ENCODE results near the gene LRCH4. TPM values are rescaled to one million over a fixed set of nuclear protein-coding genes. Genes with fewer than 3 reads are reported as not detected.

The LRCH4 gene
- total and polyA plus RNA-seq, 2 donors = 44.0 to 423 TPM

DNA sequence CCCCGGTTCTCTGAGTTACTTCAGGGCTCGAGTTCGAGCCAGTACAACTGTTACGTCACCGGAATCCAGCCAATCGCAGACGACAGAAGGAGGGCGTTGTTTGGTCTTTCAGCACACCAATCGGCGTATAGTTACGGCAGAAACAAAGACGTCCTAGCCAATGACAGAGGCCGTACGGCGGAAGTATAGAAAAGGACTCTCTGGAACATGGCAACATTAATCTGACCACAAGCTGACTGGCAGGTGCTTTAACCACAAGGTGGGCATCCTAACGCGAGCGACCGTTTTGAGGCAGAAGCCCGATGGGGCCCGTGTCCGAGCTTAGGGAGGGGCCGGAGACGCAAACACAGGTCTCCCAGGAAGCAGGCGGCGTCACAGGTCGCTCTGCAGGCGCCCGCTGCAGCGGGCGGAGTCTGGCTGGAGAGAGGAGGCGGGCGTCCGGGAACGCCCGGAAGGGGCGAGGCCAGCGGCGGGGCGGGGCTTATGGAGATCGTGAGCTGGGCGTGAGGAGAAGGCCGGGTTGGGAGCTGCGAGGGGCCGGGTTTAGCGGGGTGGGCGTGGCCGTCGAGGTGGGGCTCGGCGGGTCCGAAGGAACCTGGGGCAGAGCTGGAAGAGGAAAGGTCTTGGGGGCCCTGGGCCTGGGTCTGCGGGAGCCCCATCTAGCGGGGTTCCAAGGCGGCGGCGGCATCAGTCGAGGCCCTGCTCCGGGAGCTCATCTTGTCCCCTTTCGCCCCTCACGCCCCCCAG, 26.2 kb upstream of the LRCH4 start, which contains the start of gene MOSPD3:
MOSPD3 (plus strand) TSS at position 558 of the 747 bp plus-strand sequence. CDS start 252 bp downstream, outside the sequence.
- H3K27ac ChIP-seq (ENCODE audit: low read depth in 1 of 2, low read length in 1 of 2) = peak within 1 kb of the TSS; percentile 94 to 99
- peak within 1 kb of the TSS; percentile 58 to 92 for H3K4me3 ChIP-seq (ENCODE audit: low read length in 2 of 2)
- H3K9me3 ChIP-seq (ENCODE audit: control insufficient read depth in 2 of 2, insufficient read depth in 1 of 2, low read length in 1 of 2) = no peaks in the 10 kb centered on the region
- H3K27me3 ChIP-seq (ENCODE audit: control insufficient read depth in 2 of 2, insufficient read depth in 1 of 2, low read length in 1 of 2) = peaks cover 4 to 13% of the 10 kb centered on the region in 2 donors
- H3K36me3 ChIP-seq (ENCODE audit: control insufficient read depth in 2 of 2, insufficient read depth in 2 of 2, low read length in 1 of 2) = peaks cover 0 to 4% of the 10 kb centered on the region in 2 donors
- DNase-seq (ENCODE audit: low read depth in 6 of 9, low spot score in 9 of 9) = peak; percentile 96 to 100 (median 99)
- H3K4me1 ChIP-seq (ENCODE audit: control insufficient read depth in 2 of 2, insufficient read depth in 2 of 2, low read length in 2 of 2) = peaks cover 13 to 31% of the 10 kb centered on the region in 2 donors
- WGBS = under 1% methylated on average over 61 of the region's 61 CpGs

DNA sequence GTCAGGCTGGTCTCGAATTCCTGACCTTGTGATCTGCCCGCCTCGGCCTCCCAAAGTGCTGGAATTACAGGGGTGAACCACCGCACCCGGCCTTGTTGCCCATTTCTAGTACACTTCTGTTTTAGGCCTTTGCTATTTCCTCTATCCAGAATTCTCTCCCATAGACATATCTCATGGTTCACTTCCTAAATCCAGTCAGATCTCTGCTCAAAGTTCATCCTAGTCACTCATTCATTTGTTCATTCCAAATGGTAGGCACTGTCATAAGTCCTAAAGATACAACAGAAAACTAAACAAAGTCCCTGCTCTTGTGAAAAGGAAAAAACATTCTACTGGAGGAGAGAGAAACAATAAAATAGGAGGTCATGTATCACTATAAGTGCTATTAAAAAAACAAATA, 24.0 kb upstream of the LRCH4 start:
- no peak overlapping the region for H3K4me3 ChIP-seq (ENCODE audit: low read length in 2 of 2)
- H3K9me3 ChIP-seq (ENCODE audit: control insufficient read depth in 2 of 2, insufficient read depth in 1 of 2, low read length in 1 of 2) = peaks cover 0 to 4% of the 10 kb centered on the region in 2 donors
- DNase-seq (ENCODE audit: low read depth in 6 of 9, low spot score in 9 of 9) = no peak
- peaks cover 17 to 41% of the 10 kb centered on the region in 2 donors for H3K4me1 ChIP-seq (ENCODE audit: control insufficient read depth in 2 of 2, insufficient read depth in 2 of 2, low read length in 2 of 2)
- peaks cover 20 to 35% of the 10 kb centered on the region in 2 donors for H3K27me3 ChIP-seq (ENCODE audit: control insufficient read depth in 2 of 2, insufficient read depth in 1 of 2, low read length in 1 of 2)
- H3K36me3 ChIP-seq (ENCODE audit: control insufficient read depth in 2 of 2, insufficient read depth in 2 of 2, low read length in 1 of 2) = no peaks in the 10 kb centered on the region
- no peak overlapping the region for H3K27ac ChIP-seq (ENCODE audit: low read depth in 1 of 2, low read length in 1 of 2)
- WGBS = 93% methylated on average over 5 of the region's 5 CpGs

DNA sequence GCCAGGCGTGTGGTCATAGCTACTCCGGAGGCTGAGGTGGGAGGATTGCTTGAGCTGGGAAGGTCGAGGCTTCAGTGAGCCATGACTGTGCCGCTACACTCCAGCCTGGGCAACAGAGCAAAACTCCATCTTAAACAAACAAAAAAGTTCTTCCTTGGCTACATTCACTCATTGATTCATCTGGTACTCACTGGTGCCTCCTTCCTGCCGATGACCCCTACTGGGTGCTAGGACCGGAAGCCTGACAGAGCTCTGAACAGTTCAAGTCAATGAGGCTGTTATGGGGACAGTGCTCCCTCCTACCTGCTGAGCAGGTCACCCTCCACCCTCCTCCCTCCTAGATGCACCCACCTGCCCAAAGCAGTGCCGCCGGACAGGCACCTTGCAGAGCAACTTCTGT, 21.2 kb upstream of the LRCH4 start:
- peaks cover 0 to 7% of the 10 kb centered on the region in 2 donors for H3K9me3 ChIP-seq (ENCODE audit: control insufficient read depth in 2 of 2, insufficient read depth in 1 of 2, low read length in 1 of 2)
- H3K27me3 ChIP-seq (ENCODE audit: control insufficient read depth in 2 of 2, insufficient read depth in 1 of 2, low read length in 1 of 2) = peaks cover 27 to 57% of the 10 kb centered on the region in 2 donors
- H3K36me3 ChIP-seq (ENCODE audit: control insufficient read depth in 2 of 2, insufficient read depth in 2 of 2, low read length in 1 of 2) = no peaks in the 10 kb centered on the region
- H3K4me1 ChIP-seq (ENCODE audit: control insufficient read depth in 2 of 2, insufficient read depth in 2 of 2, low read length in 2 of 2) = peaks cover 14 to 44% of the 10 kb centered on the region in 2 donors
- H3K4me3 ChIP-seq (ENCODE audit: low read length in 2 of 2) = no peak overlapping the region
- no peak for DNase-seq (ENCODE audit: low read depth in 6 of 9, low spot score in 9 of 9)
- no peak overlapping the region for H3K27ac ChIP-seq (ENCODE audit: low read depth in 1 of 2, low read length in 1 of 2)
- 97% methylated on average over 8 of the region's 8 CpGs for WGBS

DNA sequence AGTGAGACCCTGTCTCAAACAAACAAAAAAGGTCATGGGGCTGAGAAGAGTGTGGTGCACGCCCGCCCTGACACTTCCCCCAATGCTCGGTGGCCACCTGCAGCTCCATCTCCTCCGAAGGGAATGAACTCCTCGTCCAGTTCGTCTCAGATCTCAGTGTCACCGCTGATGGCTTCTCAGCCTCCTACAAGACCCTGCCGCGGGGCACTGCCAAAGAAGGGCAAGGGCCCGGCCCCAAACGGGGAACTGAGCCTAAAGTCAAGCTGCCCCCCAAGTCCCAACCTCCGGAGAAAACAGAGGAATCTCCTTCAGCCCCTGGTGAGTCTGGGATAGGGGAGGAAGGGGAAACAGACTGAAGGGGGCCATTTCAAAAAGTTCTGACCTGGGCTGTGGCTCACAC, 20.4 kb upstream of the LRCH4 start:
- Histone ChIP-seq H3K27me3 (ENCODE audit: control insufficient read depth in 2 of 2, insufficient read depth in 1 of 2, low read length in 1 of 2) (peaks cover 27 to 60% of the 10 kb centered on the region in 2 donors), H3K27ac (ENCODE audit: low read depth in 1 of 2, low read length in 1 of 2) (no peak overlapping the region), H3K36me3 (ENCODE audit: control insufficient read depth in 2 of 2, insufficient read depth in 2 of 2, low read length in 1 of 2) (no peaks in the 10 kb centered on the region), H3K4me3 (ENCODE audit: low read length in 2 of 2) (no peak overlapping the region), H3K9me3 (ENCODE audit: control insufficient read depth in 2 of 2, insufficient read depth in 1 of 2, low read length in 1 of 2) (peaks cover 0 to 7% of the 10 kb centered on the region in 2 donors), H3K4me1 (ENCODE audit: control insufficient read depth in 2 of 2, insufficient read depth in 2 of 2, low read length in 2 of 2) (peaks cover 14 to 40% of the 10 kb centered on the region in 2 donors)
- WGBS = 97% methylated on average over 12 of the region's 12 CpGs
- DNase-seq (ENCODE audit: low read depth in 6 of 9, low spot score in 9 of 9) = no peak

DNA sequence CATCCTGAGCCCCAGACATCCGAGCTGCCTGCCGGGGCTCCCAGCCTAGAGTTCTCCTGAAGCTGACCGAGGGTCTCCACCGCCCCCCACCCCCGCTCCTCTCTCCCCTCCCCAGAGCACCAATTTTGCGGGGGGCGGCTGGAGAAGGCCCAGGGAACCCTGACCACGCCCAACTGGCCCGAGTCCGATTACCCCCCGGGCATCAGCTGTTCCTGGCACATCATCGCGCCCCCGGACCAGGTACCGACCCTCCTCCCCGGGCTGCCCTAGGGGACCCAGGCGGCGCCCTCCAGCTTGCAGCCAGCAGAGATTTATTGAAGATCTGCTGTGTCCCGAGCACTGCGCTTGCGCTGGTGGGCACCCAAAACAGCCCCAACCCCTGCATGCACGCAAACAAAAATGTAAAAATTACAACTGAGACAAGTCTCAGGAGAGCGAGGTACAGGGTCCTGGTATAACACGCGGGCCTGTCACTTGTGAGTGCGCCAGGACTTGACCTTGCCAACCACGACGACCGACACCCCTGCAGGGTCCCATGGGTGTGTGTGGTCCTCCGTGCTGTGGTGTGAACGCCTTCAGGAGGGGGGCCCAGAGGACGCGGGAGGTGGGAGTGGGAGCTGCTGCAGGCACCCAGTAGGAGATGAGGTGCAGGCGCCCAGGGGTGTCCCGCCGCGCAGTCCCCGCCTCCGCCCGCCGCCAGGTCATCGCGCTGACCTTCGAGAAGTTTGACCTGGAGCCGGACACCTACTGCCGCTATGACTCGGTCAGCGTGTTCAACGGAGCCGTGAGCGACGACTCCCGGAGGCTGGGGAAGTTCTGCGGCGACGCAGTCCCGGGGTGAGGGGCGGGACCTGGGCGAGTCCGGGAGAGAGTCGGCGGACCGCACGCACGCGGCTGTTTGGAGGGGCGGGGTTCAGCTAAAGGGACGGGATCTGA, 19.3 kb upstream of the LRCH4 start:
- H3K9me3 ChIP-seq (ENCODE audit: control insufficient read depth in 2 of 2, insufficient read depth in 1 of 2, low read length in 1 of 2) = peaks cover 0 to 7% of the 10 kb centered on the region in 2 donors
- 2% methylated on average over 68 of the region's 68 CpGs for WGBS
- peaks cover 11 to 31% of the 10 kb centered on the region in 2 donors for H3K4me1 ChIP-seq (ENCODE audit: control insufficient read depth in 2 of 2, insufficient read depth in 2 of 2, low read length in 2 of 2)
- DNase-seq (ENCODE audit: low read depth in 6 of 9, low spot score in 9 of 9) = peak in 1 of 9 donors; percentile 27
- H3K27ac ChIP-seq (ENCODE audit: low read depth in 1 of 2, low read length in 1 of 2) = peak overlapping the region in 1 of 2 donors; percentile 40
- no peaks in the 10 kb centered on the region for H3K36me3 ChIP-seq (ENCODE audit: control insufficient read depth in 2 of 2, insufficient read depth in 2 of 2, low read length in 1 of 2)
- peaks cover 27 to 60% of the 10 kb centered on the region in 2 donors for H3K27me3 ChIP-seq (ENCODE audit: control insufficient read depth in 2 of 2, insufficient read depth in 1 of 2, low read length in 1 of 2)
- H3K4me3 ChIP-seq (ENCODE audit: low read length in 2 of 2) = peak overlapping the region; percentile 54 to 75

DNA sequence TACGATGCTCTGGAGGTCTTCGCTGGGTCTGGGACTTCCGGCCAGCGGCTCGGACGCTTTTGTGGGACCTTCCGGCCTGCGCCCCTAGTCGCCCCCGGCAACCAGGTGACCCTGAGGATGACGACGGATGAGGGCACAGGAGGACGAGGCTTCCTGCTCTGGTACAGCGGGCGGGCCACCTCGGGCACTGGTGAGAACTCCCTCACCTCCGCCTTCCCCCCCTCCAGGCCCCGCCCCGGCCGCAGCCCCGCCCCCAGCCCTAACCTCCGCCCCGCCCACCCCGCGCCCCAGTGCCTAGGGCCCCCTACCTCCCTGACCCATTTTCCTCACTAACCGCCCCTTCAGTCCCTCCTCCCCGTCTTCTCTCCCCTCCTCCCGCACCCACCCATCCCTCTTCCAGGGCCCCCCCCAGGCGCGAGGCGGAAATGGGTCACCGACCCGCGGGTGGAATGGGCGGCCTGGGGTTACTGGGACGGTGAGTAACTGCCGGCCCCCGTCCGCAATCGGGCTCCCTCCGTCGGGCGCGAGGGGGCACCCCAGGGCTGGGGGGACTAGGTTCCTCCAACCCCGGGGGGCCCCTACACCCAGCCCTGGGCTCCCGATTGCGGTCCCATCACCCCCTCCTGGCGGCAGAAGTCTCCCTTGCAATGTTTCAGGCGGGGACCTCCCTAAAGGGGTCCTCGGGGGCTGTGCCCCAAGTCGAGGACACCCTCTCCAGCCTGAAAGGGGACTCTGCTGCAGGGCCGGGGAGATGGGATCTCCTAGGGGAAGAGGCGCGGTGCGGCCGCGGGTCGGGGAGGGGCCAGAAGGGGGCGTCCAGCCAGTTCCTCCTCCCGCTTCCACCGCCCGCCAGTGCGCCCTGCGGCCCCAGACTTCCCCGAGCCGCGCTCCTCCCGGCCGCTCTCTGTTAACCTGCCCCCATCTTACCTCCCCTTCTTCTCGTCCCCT, 18.4 kb upstream of the LRCH4 start:
- WGBS = 2% methylated on average over 70 of the region's 70 CpGs
- Histone ChIP-seq H3K27ac (ENCODE audit: low read depth in 1 of 2, low read length in 1 of 2) (peak overlapping the region in 1 of 2 donors; percentile 74), H3K4me1 (ENCODE audit: control insufficient read depth in 2 of 2, insufficient read depth in 2 of 2, low read length in 2 of 2) (peaks cover 11 to 31% of the 10 kb centered on the region in 2 donors), H3K4me3 (ENCODE audit: low read length in 2 of 2) (peak overlapping the region; percentile 54 to 75), H3K9me3 (ENCODE audit: control insufficient read depth in 2 of 2, insufficient read depth in 1 of 2, low read length in 1 of 2) (peaks cover 0 to 7% of the 10 kb centered on the region in 2 donors), H3K36me3 (ENCODE audit: control insufficient read depth in 2 of 2, insufficient read depth in 2 of 2, low read length in 1 of 2) (no peaks in the 10 kb centered on the region), H3K27me3 (ENCODE audit: control insufficient read depth in 2 of 2, insufficient read depth in 1 of 2, low read length in 1 of 2) (peaks cover 27 to 60% of the 10 kb centered on the region in 2 donors)
- DNase-seq (ENCODE audit: low read depth in 6 of 9, low spot score in 9 of 9) = peak in 5 of 9 donors; percentile 41 to 77 (median 61)

DNA sequence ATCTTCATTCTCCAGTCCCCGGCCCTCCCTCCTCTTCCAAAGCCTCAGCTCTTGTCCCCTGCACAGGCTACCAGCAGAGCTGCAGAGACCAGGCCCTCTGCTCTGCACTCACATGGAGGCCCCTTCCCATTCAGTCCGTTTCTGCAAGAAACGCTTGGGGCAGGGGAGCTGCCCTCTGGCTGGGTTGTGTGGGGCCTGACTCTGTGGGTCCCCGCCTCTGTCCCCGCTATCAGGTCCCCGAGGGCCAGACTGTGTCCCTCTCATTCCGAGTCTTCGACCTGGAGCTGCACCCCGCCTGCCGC, 17.7 kb upstream of the LRCH4 start:
- no peak for DNase-seq (ENCODE audit: low read depth in 6 of 9, low spot score in 9 of 9)
- Histone ChIP-seq H3K9me3 (ENCODE audit: control insufficient read depth in 2 of 2, insufficient read depth in 1 of 2, low read length in 1 of 2) (peaks cover 0 to 7% of the 10 kb centered on the region in 2 donors), H3K4me3 (ENCODE audit: low read length in 2 of 2) (peak overlapping the region; percentile 54 to 75), H3K36me3 (ENCODE audit: control insufficient read depth in 2 of 2, insufficient read depth in 2 of 2, low read length in 1 of 2) (no peaks in the 10 kb centered on the region), H3K27me3 (ENCODE audit: control insufficient read depth in 2 of 2, insufficient read depth in 1 of 2, low read length in 1 of 2) (peaks cover 27 to 60% of the 10 kb centered on the region in 2 donors), H3K4me1 (ENCODE audit: control insufficient read depth in 2 of 2, insufficient read depth in 2 of 2, low read length in 2 of 2) (peaks cover 11 to 31% of the 10 kb centered on the region in 2 donors), H3K27ac (ENCODE audit: low read depth in 1 of 2, low read length in 1 of 2) (peak overlapping the region in 1 of 2 donors; percentile 74)
- WGBS = 42% methylated on average over 10 of the region's 10 CpGs

All from thymus (tissue), 11 donors.